Natural killer cell (primary cell): ENCODE measurements around the gene NCAPG2. TPM values are rescaled to one million over a fixed set of nuclear protein-coding genes. Genes with fewer than 3 reads are reported as not detected.

ENCODE experiments used
- ATAC-seq, 3 donors: fragments of 150-1000 bp in 2 of 3; fragments of 200-7000 bp in 1 of 3; cut with Tn5 transposase; 1 replicate in 1 of 3; 2 replicates in 2 of 3; pipeline ENCODE4 v1.10.0; 2021; ENCODE audit warnings: mild to moderate bottlenecking in 2 of 3, moderate library complexity in 2 of 3
- DNase-seq, 2 donors: peaks; one replicate each; pipeline versions ENCODE4 v3.0.0 to v3.0.0-alpha.2; 2013 to 2021; ENCODE audit warnings: mixed read lengths in 1 of 2
- H3K27ac ChIP-seq: one replicate; pipeline ENCODE4 v1.5.1; 2013; ENCODE audit warnings: mild to moderate bottlenecking, low read length
- H3K27me3 ChIP-seq: one replicate; pipeline ENCODE4 v1.6.1; 2013; ENCODE audit warnings: low read length; ENCODE audit not compliant: control insufficient read depth, insufficient read depth
- H3K36me3 ChIP-seq: one replicate; pipeline ENCODE4 v1.6.1; 2013; ENCODE audit warnings: low read length; ENCODE audit not compliant: control insufficient read depth, insufficient read depth
- H3K4me1 ChIP-seq: one replicate; pipeline ENCODE4 v1.6.1; 2013; ENCODE audit warnings: low read length; ENCODE audit not compliant: control insufficient read depth, insufficient read depth
- H3K4me3 ChIP-seq: one replicate; pipeline ENCODE4 v1.5.1; 2013; ENCODE audit warnings: low read length
- H3K9me3 ChIP-seq: one replicate; pipeline ENCODE4 v1.6.1; 2013; ENCODE audit warnings: low read length; ENCODE audit not compliant: control insufficient read depth, insufficient read depth
- H3K27ac Mint-ChIP-seq, 2 donors: one replicate each; pipeline ENCODE4 v1.8.0; 2022; ENCODE audit warnings: mild to moderate bottlenecking in 2 of 2, mixed read lengths in 2 of 2, moderate library complexity in 1 of 2
- H3K27me3 Mint-ChIP-seq, 2 donors: one replicate each; pipeline ENCODE4 v1.8.0; 2022; ENCODE audit warnings: low read depth in 2 of 2, mixed read lengths in 2 of 2
- H3K36me3 Mint-ChIP-seq: one replicate; pipeline ENCODE4 v1.8.0; 2022; ENCODE audit warnings: mixed read lengths
- H3K4me1 Mint-ChIP-seq, 2 donors: one replicate each; pipeline ENCODE4 v1.8.0; 2022; ENCODE audit warnings: mixed read lengths in 2 of 2
- H3K4me3 Mint-ChIP-seq: one replicate; pipeline ENCODE4 v1.8.0; 2022; ENCODE audit warnings: mild to moderate bottlenecking, moderate library complexity, mixed read lengths
- H3K9me3 Mint-ChIP-seq, 2 donors: one replicate each; pipeline ENCODE4 v1.8.0; 2022; ENCODE audit warnings: mixed read lengths in 2 of 2
- WGBS: methylation state at CpG from one replicate; pipeline ENCODE4 v1.1.7; 2013; ENCODE audit warnings: missing lambda C conversion rate; ENCODE audit not compliant: insufficient coverage; 5-methylcytosine and 5-hydroxymethylcytosine counted together
- intact Hi-C: fragments of 100-400 bp; cut with micrococcal nuclease; formaldehyde crosslinking; loops from one replicate; pipeline ENCODE4 v1.14.2; 2022
- total RNA-seq, 4 donors: library from RNA; stranded (reverse); fragments of 120-200 nt in 1 of 4; gene quantifications; one replicate each; pipeline versions ENCODE4 v1.2.3 to v1.2.4, GENCODE V29; 2013 to 2022
- TF ChIP-seq, protein P1 (sequence below): fragments of 200-600 bp; IDR thresholded peaks from one replicate; pipeline ENCODE4 v1.8.0; 2022; ENCODE audit warnings: antibody characterized with exemption

NCAPG2 gene
- total RNA-seq, 3 donors from 2014 or later (not counting 1 experiment from before 2014, with no cell fraction given), result 8.8 to 14.8 (median 14.1) TPM

DNA sequence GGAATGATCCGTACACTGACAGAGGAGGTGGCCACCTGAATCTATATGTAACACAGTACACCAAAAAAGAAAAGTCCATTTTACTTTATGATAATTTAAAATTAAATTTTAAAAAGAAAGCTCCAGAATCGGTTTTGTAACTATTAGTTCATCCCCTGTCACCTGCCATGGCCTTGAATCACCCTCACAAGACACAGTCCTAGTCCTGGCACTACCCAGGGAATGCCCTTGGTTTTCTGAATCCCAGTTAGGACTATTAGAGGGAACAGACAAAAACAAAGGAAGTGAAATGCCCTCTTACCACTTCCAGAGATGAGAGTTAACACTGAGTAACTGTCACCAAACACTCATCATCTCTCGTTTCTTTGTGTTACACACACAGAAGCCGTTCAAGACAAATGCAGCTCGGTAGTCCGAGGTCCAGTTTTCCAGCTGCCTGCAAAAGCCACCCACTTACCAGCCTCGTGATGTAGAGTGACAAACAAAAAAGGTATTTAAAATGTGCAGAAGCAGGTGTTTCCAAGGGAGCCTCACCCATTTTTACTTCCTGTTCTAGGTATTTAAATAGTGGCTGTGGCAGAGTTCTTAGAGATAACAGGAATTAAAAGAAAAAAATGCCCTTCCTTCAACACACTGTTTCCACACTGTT lies 123.0 kb downstream of the NCAPG2 start:
- Histone ChIP-seq H3K4me1 (peaks cover 8% of the 10 kb centered on the region), H3K9me3 (peaks cover 5% of the 10 kb centered on the region), H3K27ac (no peak overlapping the region), H3K4me3 (no peak overlapping the region), H3K36me3 (no peaks in the 10 kb centered on the region), H3K27me3 (peaks cover 34% of the 10 kb centered on the region)
- DNase-seq (no peak), ATAC-seq (no peak)
- Mint-ChIP-seq H3K27ac (no peak overlapping the region), H3K36me3 (no peaks in the 10 kb centered on the region), H3K4me3 (no peak overlapping the region), H3K27me3 (peaks cover 23 to 35% of the 10 kb centered on the region in 2 donors), H3K9me3 (no peaks in the 10 kb centered on the region), H3K4me1 (peaks cover 5 to 8% of the 10 kb centered on the region in 2 donors)
- TF ChIP-seq, protein P1, sequence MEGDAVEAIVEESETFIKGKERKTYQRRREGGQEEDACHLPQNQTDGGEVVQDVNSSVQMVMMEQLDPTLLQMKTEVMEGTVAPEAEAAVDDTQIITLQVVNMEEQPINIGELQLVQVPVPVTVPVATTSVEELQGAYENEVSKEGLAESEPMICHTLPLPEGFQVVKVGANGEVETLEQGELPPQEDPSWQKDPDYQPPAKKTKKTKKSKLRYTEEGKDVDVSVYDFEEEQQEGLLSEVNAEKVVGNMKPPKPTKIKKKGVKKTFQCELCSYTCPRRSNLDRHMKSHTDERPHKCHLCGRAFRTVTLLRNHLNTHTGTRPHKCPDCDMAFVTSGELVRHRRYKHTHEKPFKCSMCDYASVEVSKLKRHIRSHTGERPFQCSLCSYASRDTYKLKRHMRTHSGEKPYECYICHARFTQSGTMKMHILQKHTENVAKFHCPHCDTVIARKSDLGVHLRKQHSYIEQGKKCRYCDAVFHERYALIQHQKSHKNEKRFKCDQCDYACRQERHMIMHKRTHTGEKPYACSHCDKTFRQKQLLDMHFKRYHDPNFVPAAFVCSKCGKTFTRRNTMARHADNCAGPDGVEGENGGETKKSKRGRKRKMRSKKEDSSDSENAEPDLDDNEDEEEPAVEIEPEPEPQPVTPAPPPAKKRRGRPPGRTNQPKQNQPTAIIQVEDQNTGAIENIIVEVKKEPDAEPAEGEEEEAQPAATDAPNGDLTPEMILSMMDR, result no peak
- WGBS, result 56% methylated on average over 4 of the region's 7 CpGs
- intact Hi-C loops, result no loop called here

Other genes with a start within 250 kb of the NCAPG2 start
- gene PTPRN2, start 117.0 kb downstream of the NCAPG2 start, total RNA-seq, result 1 to 10 TPM; 1.3 to 2.5 (median 1.9) TPM
- 100 to 1,000 TPM; 137 to 163 (median 160) TPM for gene ESYT2, start 124.7 kb upstream of the NCAPG2 start, total RNA-seq
- gene DYNC2I1, start 151.8 kb upstream of the NCAPG2 start, total RNA-seq, result 10 to 100 TPM; 19.9 to 25.5 (median 20.1) TPM